Neural progenitor cell (in vitro differentiated cells): ENCODE data around the gene LGALS7B. TPM values are rescaled to one million over a fixed set of nuclear protein-coding genes. Genes with fewer than 3 reads are reported as not detected.
"Not testable (repeated sequence)": the region's sequence is repeated elsewhere in the genome, so short reads cannot be mapped to it uniquely, and the experiment has no call there.

Experiments
- DNase-seq: peaks from one replicate; pipeline ENCODE4 v3.0.0-alpha.2; 2016; ENCODE audit warnings: low spot score
- H2AFZ ChIP-seq: fragments of 200-600 bp; sonication (generic); replicated peaks from 2 replicates; pipeline ENCODE4 v1.6.1; 2016; ENCODE audit warnings: antibody characterized with exemption
- H3F3A ChIP-seq: fragments of 200-600 bp; sonication (generic); 2 replicates; pipeline ENCODE4 v1.6.1; 2016; ENCODE audit warnings: antibody characterized with exemption, low read depth
- H3K27ac ChIP-seq: fragments of 200-600 bp; sonication (generic); 2 replicates; pipeline ENCODE4 v1.5.1; 2016; ENCODE audit warnings: mild to moderate bottlenecking
- H3K27me3 ChIP-seq: fragments of 200-600 bp; sonication (generic); 2 replicates; pipeline ENCODE4 v1.6.1; 2016; ENCODE audit warnings: mild to moderate bottlenecking, moderate library complexity
- H3K36me3 ChIP-seq: fragments of 200-600 bp; sonication (generic); 2 replicates; pipeline ENCODE4 v1.5.1; 2016
- H3K4me1 ChIP-seq: fragments of 200-600 bp; sonication (generic); 2 replicates; pipeline ENCODE4 v1.6.1; 2016; ENCODE audit warnings: mixed run types
- H3K4me2 ChIP-seq: fragments of 200-600 bp; sonication (generic); 2 replicates; pipeline ENCODE4 v1.6.1; 2016
- H3K4me3 ChIP-seq: fragments of 200-600 bp; sonication (generic); 2 replicates; pipeline ENCODE4 v1.5.1; 2016
- H3K79me2 ChIP-seq: fragments of 200-600 bp; sonication (generic); 2 replicates; pipeline ENCODE4 v1.6.1; 2016; ENCODE audit warnings: low read depth
- H3K9ac ChIP-seq: fragments of 200-600 bp; sonication (generic); 2 replicates; pipeline ENCODE4 v1.6.1; 2016
- H3K9me3 ChIP-seq: fragments of 200-600 bp; sonication (generic); 2 replicates; pipeline ENCODE4 v1.5.1; 2016; ENCODE audit warnings: low read depth
- H4K20me1 ChIP-seq: fragments of 200-600 bp; sonication (generic); 2 replicates; pipeline ENCODE4 v1.6.1; 2016; ENCODE audit warnings: low read depth
- H3K27ac Mint-ChIP-seq: 3 replicates; pipeline ENCODE4 v1.8.0; 2021; ENCODE audit warnings: mixed read lengths
- H3K27me3 Mint-ChIP-seq: 2 replicates; pipeline ENCODE4 v1.8.0; 2022; ENCODE audit warnings: low read depth, mild to moderate bottlenecking, inconsistent platforms, moderate library complexity, mixed read lengths; ENCODE audit not compliant: insufficient read depth
- H3K36me3 Mint-ChIP-seq: 3 replicates; pipeline ENCODE4 v1.8.0; 2021; ENCODE audit warnings: mixed read lengths
- H3K4me1 Mint-ChIP-seq: 3 replicates; pipeline ENCODE4 v1.8.0; 2021; ENCODE audit warnings: mixed read lengths
- H3K4me3 Mint-ChIP-seq: 3 replicates; pipeline ENCODE4 v1.8.0; 2021; ENCODE audit warnings: mild to moderate bottlenecking, moderate library complexity, mixed read lengths
- H3K9me3 Mint-ChIP-seq: 3 replicates; pipeline ENCODE4 v1.8.0; 2020; ENCODE audit warnings: mixed read lengths
- EZH2 ChIP-seq: fragments of 200-600 bp; sonication (generic); IDR thresholded peaks from 2 replicates; pipeline ENCODE4 v1.6.1; 2017; ENCODE audit warnings: antibody characterized with exemption, mild to moderate bottlenecking, moderate library complexity
- EZH2phosphoT487 ChIP-seq: fragments of 200-600 bp; sonication (generic); IDR thresholded peaks from 2 replicates; pipeline ENCODE4 v1.6.1; 2017; ENCODE audit warnings: antibody characterized with exemption
- total RNA-seq: library from RNA; depleted of rRNA; stranded (reverse); fragments of >200 nt; gene quantifications from 2 replicates; pipeline ENCODE4 v1.2.3, GENCODE V29; 2015; ENCODE audit warnings: low replicate concordance
- TF ChIP-seq, protein P1 (sequence below): fragments of 200-600 bp; sonication (generic); IDR thresholded peaks from 2 replicates; pipeline ENCODE4 v1.5.1; 2017; ENCODE audit warnings: antibody characterized with exemption, mild to moderate bottlenecking

LGALS7B gene
- total RNA-seq, 1 donor from 2014 or later, result not detected

DNA sequence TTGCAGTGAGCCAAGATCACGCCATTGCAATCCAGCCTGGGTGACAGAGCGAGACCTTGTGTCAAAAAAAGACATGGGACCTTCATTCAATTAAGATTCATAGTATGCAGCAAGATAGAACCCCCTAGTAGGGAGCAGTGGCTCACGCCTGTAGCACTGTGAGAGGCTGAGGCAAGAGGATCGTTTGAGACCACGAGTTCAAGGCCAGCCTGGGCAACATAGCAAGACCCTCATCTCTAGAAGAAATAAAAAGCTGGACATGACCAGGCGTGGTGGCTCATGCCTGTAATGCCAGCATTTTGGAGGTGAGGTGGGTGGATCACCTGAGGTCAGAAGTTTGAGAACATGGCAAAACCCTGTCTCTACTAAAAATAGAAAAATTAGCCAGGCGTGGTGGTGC lies 8.6 kb upstream of the LGALS7B start:
- Histone ChIP-seq H3K9ac (no peak overlapping the region), H2AFZ (no peak overlapping the region), H3K27ac (no peak overlapping the region), H3K27me3 (no peaks in the 10 kb centered on the region), H3K79me2 (no peaks in the 10 kb centered on the region), H3K36me3 (no peaks in the 10 kb centered on the region), H3K9me3 (no peaks in the 10 kb centered on the region), H4K20me1 (no peaks in the 10 kb centered on the region), H3K4me2 (no peak overlapping the region), H3K4me3 (no peak overlapping the region), H3F3A (no peaks in the 10 kb centered on the region), H3K4me1 (no peaks in the 10 kb centered on the region)
- Mint-ChIP-seq H3K27ac (no peak overlapping the region), H3K4me1 (no peaks in the 10 kb centered on the region), H3K9me3 (no peaks in the 10 kb centered on the region), H3K4me3 (no peak overlapping the region), H3K27me3 (peaks cover 7% of the 10 kb centered on the region), H3K36me3 (no peaks in the 10 kb centered on the region)
- TF ChIP-seq EZH2, result no peak
- TF ChIP-seq EZH2phosphoT487, result no peak
- TF ChIP-seq, protein P1, sequence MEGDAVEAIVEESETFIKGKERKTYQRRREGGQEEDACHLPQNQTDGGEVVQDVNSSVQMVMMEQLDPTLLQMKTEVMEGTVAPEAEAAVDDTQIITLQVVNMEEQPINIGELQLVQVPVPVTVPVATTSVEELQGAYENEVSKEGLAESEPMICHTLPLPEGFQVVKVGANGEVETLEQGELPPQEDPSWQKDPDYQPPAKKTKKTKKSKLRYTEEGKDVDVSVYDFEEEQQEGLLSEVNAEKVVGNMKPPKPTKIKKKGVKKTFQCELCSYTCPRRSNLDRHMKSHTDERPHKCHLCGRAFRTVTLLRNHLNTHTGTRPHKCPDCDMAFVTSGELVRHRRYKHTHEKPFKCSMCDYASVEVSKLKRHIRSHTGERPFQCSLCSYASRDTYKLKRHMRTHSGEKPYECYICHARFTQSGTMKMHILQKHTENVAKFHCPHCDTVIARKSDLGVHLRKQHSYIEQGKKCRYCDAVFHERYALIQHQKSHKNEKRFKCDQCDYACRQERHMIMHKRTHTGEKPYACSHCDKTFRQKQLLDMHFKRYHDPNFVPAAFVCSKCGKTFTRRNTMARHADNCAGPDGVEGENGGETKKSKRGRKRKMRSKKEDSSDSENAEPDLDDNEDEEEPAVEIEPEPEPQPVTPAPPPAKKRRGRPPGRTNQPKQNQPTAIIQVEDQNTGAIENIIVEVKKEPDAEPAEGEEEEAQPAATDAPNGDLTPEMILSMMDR, result no peak
- no peak for DNase-seq

DNA sequence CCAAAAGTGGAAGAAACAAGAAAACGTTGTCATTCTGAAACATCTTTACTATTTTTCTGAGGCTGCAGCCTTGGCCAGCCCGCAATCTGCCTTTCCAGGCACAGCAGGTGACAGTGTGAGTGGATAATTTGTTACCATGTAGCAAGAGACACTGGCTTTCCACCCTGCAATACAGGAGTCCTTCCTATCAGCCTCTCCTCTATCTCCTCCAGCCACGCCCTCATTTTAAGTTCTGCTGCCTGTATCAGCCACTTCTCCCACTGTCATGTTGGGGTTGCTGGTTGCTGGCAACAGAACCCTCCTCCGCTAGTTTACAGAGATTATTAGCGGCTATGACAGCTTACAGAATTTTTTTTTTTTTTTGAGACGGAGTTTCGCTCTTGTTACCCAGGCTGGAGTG lies 7.9 kb upstream of the LGALS7B start:
- no peak overlapping the region for H3K4me3 Mint-ChIP-seq
- Histone ChIP-seq H3K27me3 (no peaks in the 10 kb centered on the region), H3K9me3 (no peaks in the 10 kb centered on the region), H3K36me3 (no peaks in the 10 kb centered on the region), H3K4me3 (no peak overlapping the region), H2AFZ (no peak overlapping the region), H3K79me2 (no peaks in the 10 kb centered on the region), H3F3A (no peaks in the 10 kb centered on the region), H4K20me1 (no peaks in the 10 kb centered on the region), H3K4me1 (no peaks in the 10 kb centered on the region), H3K27ac (no peak overlapping the region), H3K9ac (no peak overlapping the region), H3K4me2 (no peak overlapping the region)
- H3K27me3 Mint-ChIP-seq, result peaks cover 9% of the 10 kb centered on the region
- no peaks in the 10 kb centered on the region for H3K36me3 Mint-ChIP-seq
- no peak overlapping the region for H3K27ac Mint-ChIP-seq
- DNase-seq, result no peak
- no peaks in the 10 kb centered on the region for H3K9me3 Mint-ChIP-seq
- no peaks in the 10 kb centered on the region for H3K4me1 Mint-ChIP-seq
- TF ChIP-seq, protein P1, result no peak
- no peak for TF ChIP-seq EZH2phosphoT487
- TF ChIP-seq EZH2, result no peak

DNA sequence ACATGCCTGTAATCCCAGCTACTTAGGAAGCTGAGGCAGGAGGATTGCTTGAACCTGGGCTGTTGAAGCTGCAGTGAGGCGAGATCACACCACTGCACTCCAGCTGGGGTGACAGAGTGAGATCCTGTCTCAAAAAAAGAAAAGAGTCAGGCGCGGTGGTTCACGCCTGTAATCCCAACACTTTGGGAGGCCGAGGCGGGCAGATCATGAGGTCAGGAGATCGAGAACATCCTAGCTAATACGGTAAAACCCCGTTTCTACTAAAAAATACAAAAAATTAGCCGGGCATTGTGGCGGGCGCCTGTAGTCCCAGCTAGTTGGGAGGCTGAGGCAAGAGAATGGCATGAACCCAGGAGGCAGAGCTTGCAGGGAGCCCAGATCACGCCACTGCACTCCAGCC lies 6.8 kb upstream of the LGALS7B start:
- not testable (repeated sequence) for H3K4me3 ChIP-seq, H4K20me1 ChIP-seq, H3K4me1 Mint-ChIP-seq, H3K9ac ChIP-seq, H3F3A ChIP-seq, H3K9me3 Mint-ChIP-seq, H3K27me3 ChIP-seq, DNase-seq, H3K27me3 Mint-ChIP-seq, H2AFZ ChIP-seq, H3K9me3 ChIP-seq, H3K4me2 ChIP-seq, H3K4me3 Mint-ChIP-seq, H3K36me3 ChIP-seq, H3K27ac Mint-ChIP-seq, H3K79me2 ChIP-seq, H3K4me1 ChIP-seq, H3K36me3 Mint-ChIP-seq, H3K27ac ChIP-seq

DNA sequence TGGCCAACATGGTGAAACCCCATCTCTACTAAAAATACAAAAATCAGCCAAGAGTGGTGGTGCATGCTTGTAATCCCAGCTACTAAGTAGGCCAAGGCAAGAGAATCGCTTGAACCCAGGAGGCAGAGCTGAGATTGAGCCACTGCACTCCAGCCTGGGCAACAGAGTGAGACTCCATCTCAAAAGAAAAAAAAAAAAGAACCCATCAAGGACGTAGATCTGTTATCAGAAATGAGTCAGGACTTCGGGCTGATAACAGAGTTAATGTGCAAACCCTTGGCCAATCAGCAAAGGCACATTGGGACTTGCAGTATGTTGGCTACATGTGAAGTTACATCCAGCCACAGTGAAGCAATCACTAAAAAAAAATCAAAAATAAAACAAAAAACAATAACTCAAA lies 4.8 kb upstream of the LGALS7B start:
- no peak for DNase-seq
- Histone ChIP-seq H2AFZ (no peak overlapping the region), H3K36me3 (no peaks in the 10 kb centered on the region), H3F3A (no peaks in the 10 kb centered on the region), H3K27me3 (no peaks in the 10 kb centered on the region), H3K9ac (no peak overlapping the region), H3K79me2 (no peaks in the 10 kb centered on the region), H4K20me1 (no peaks in the 10 kb centered on the region), H3K9me3 (no peaks in the 10 kb centered on the region), H3K27ac (no peak overlapping the region), H3K4me1 (no peaks in the 10 kb centered on the region), H3K4me3 (no peak overlapping the region), H3K4me2 (no peak overlapping the region)
- TF ChIP-seq EZH2 (no peak), EZH2phosphoT487 (no peak)
- TF ChIP-seq, protein P1, result no peak
- Mint-ChIP-seq H3K4me1 (peaks cover 3% of the 10 kb centered on the region), H3K27me3 (peaks cover 4% of the 10 kb centered on the region), H3K9me3 (no peaks in the 10 kb centered on the region), H3K27ac (no peak overlapping the region), H3K4me3 (no peak overlapping the region), H3K36me3 (no peaks in the 10 kb centered on the region)
